GM19193 (cell line): ENCODE data around the gene ATP6V0D1.

Experiments
- POLR2A ChIP-seq: IDR thresholded peaks from 4 replicates; pipeline ENCODE4 v1.6.1; 2011; ENCODE audit not compliant: insufficient read depth, insufficient read length; ENCODE audit errors: extremely low read depth

The ATP6V0D1 gene

GRCh38 chr16:67419502-67419901 lies 61.5 kb downstream of the ATP6V0D1 start:
- no peak for TF ChIP-seq POLR2A

GRCh38 chr16:67417333-67418061 lies 63.5 kb downstream of the ATP6V0D1 start:
- no peak for TF ChIP-seq POLR2A

- no peak for TF ChIP-seq POLR2A
Measured at GRCh38 chr16:67415872-67416793, 64.8 kb downstream of the ATP6V0D1 start, which contains the start of gene ZDHHC1. TSS of gene ZDHHC1 (minus strand) at chr16:67416477. CDS start at chr16:67407775, 8,702 bp downstream.

- no peak for TF ChIP-seq POLR2A
Measured at GRCh38 chr16:67413978-67414911, 66.7 kb downstream of the ATP6V0D1 start.

- TF ChIP-seq POLR2A = no peak
Measured at GRCh38 chr16:67412294-67412693, 68.7 kb downstream of the ATP6V0D1 start.

GRCh38 chr16:67411339-67411738 lies 69.6 kb downstream of the ATP6V0D1 start:
- TF ChIP-seq POLR2A = no peak

- no peak for TF ChIP-seq POLR2A
Measured at GRCh38 chr16:67409631-67410030, 71.3 kb downstream of the ATP6V0D1 start.

GRCh38 chr16:67407788-67408452 lies 73.0 kb downstream of the ATP6V0D1 start:
- no peak for TF ChIP-seq POLR2A

GRCh38 chr16:67407176-67407787 lies 73.7 kb downstream of the ATP6V0D1 start:
- TF ChIP-seq POLR2A = no peak

- no peak for TF ChIP-seq POLR2A
Measured at GRCh38 chr16:67406111-67406971, 74.6 kb downstream of the ATP6V0D1 start.

GRCh38 chr16:67405336-67405735 lies 75.6 kb downstream of the ATP6V0D1 start:
- TF ChIP-seq POLR2A = no peak

GRCh38 chr16:67404740-67405226 lies 76.2 kb downstream of the ATP6V0D1 start:
- no peak for TF ChIP-seq POLR2A
